ENCODE data around the gene HSPBP1.
"Not testable (repeated sequence)": the region's sequence is repeated elsewhere in the genome, so short reads cannot be mapped to it uniquely, and the experiment has no call there.

Gene HSPBP1

DNA sequence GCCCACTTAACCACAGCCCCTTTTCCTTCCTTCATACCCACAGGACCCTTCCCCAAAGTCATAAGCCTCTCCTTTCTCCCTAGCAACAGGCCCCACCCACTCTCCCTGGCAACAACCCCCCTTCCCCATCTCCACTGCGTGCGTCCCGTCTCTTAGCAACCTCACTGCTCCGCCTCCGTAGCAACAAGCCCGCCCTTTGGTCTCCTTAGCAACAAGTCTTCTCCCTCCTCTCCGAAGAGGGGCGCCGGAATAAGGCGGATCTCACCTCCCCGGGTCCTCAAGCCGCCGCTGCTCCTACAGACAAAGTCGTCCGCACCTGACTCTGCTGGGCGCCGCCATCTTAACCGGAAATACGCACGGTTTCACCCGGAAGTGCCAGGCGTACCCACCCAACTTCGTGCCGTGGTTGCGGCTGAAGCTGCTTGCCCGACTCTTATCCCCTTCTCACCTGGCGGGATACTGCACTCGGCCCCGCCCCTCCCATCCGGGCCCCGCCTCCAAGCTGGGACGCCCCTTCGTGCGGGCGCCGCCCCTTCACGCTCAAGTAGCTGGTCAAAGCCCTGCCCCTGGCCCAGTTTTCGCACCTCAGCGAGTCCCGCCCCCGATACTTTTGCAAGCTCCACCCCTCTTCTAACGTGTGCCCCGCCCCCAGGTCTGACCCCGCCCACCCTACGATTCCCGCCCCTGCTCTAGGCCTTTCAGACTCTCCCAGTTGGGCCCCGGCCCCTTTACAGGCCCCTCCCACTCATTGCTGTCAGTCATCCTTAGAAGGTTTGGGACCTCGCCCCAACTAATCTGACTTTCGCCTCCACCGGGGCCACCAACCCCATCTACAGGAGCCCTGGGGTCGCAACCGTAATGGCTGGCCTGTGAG, at the start of gene HSPBP1:
HSPBP1 (minus strand) TSS at position 341 of the 874 bp plus-strand sequence. CDS start 502 bp downstream, outside the sequence.
- DNase-seq (ENCODE audit: extremely low read depth in 1 of 2, low read depth in 1 of 2): peak; percentile 85 to 86

DNA sequence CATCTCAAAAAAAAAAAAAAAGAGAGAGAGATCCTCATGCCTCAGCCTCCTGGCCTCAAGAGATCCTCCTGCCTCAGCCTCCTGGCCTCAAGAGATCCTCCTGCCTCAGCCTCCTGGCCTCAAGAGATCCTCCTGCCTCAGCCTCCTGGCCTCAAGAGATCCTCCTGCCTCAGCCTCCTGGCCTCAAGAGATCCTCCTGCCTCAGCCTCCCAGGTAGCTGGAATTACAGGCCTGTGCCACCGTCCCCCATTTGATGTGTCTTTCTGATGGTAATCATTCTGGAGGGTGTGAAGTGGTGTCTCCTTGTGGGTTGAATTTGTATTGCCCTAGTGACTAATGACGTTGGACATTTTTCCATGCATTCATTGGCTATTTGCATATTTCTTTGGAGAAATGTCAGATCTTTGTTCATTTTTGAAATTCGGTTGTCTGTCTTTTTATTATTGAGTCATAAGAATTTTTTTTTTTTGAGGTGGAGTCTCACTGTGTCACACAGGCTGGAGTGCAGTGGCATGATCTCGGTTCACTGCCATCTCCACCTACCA, 48.9 kb upstream of the HSPBP1 start:
- DNase-seq (ENCODE audit: extremely low read depth in 1 of 2, low read depth in 1 of 2): not testable (repeated sequence)

- no peak for DNase-seq (ENCODE audit: extremely low read depth in 1 of 2, low read depth in 1 of 2)
These were observed 45.3 kb upstream of the HSPBP1 start, which contains the start of gene TMEM150B for GRCh38 chr19:55325172-55325571. TSS of gene TMEM150B (minus strand) at chr19:55325341. CDS start at chr19:55321036, 4,305 bp downstream.

- no peak for DNase-seq (ENCODE audit: extremely low read depth in 1 of 2, low read depth in 1 of 2)
These were observed 44.8 kb upstream of the HSPBP1 start for GRCh38 chr19:55324662-55325061.

DNA sequence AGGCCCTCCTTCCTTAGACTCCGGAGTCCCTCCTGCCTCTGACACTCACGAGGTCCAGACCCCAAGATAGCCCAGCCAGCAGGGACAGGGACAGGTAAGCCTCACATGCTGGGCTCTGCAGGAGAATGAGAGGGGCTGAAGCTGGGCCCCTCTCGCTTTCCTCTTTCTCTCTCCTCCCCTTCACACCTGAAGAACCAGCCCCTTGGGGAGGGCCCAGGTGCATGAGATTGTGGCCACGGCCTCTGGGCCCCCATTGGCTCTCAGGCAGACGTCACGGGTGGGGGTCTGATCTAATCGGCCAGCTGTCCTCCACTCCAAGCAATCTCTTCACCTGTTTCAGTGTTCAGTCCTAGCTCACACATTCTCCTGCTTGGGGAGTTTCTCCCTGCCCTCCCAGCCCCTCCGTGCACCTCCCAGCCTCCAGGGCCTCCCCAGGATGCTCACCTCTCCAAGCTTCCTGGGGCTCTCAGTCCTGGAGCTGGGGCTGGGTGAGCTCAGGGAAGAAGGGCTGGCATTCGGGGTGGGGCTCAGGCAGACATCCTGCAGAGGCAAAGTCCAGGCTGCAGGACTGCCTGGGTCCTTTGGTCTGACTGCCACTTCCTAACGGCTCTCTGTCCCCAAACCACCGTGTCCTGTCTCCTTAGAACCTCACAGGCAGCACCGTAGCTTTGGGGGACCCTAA, 42.4 kb upstream of the HSPBP1 start:
- no peak for DNase-seq (ENCODE audit: extremely low read depth in 1 of 2, low read depth in 1 of 2)

DNA sequence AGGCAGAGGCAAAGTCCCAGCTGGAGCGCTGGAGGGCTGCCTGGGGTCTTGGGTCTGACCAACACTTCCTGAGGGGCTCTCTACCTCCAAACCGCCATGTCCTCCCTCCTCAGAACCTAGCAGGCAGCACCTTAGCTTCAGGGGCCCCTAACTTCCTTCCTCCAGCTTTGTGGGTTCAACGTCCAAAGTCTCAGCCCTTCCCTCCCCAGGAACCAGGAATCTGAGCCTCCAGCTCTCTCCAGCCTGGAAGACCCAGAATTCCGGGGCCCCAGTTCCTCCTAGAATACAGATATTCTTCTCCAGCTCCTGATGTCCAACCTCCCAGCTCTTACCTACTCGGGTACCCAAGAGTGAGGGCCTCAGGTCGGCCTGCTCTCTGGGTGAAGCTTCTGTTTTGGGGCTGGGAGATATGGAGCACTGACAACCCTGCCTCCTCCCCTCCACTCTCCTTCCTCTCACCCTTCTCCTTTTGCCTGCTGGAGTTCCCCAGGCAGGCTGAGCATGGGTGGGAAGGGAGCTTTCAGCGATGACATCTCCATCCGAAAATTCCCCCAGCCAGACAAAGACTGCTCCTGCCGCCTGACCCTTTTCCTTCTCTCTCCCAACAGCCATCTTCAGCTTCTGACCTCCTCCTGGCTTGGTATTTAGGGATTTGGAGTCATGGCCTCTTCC, 41.7 kb upstream of the HSPBP1 start:
- DNase-seq (ENCODE audit: extremely low read depth in 1 of 2, low read depth in 1 of 2): no peak

DNA sequence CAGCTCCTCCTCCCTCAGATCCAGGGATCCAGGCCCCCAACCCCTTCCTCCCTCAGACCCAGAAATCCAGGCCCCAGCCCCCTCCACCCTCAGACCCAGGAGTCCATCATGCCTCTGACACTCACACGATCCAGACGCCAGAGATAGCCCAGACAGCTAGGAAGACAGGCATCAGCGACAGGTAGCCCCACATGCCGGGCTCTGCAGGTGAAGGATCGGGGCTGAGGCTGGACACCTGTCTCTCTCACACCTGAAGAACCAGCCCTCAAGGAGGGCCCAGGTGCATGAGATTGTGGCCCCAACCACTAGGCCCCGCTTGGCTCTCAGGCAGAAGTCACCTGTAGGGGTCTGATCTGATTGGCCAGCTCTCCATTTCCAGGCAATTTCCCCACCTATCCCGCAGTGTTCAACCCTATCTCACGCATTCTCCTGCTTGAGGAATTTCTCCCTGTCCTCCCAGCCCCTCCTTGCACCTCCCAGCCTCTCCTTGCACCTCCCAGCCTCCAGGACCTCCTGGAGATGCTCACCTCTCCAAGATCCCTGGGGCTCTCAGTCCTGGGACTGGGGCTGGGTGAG, 41.0 kb upstream of the HSPBP1 start:
- DNase-seq (ENCODE audit: extremely low read depth in 1 of 2, low read depth in 1 of 2): no peak

- no peak for DNase-seq (ENCODE audit: extremely low read depth in 1 of 2, low read depth in 1 of 2)
These were observed 39.9 kb upstream of the HSPBP1 start for GRCh38 chr19:55319785-55320184.

GRCh38 chr19:55316646-55317045, 36.7 kb upstream of the HSPBP1 start:
- DNase-seq (ENCODE audit: extremely low read depth in 1 of 2, low read depth in 1 of 2): no peak

- DNase-seq (ENCODE audit: extremely low read depth in 1 of 2, low read depth in 1 of 2): no peak
These were observed 36.1 kb upstream of the HSPBP1 start for GRCh38 chr19:55315956-55316525.

DNA sequence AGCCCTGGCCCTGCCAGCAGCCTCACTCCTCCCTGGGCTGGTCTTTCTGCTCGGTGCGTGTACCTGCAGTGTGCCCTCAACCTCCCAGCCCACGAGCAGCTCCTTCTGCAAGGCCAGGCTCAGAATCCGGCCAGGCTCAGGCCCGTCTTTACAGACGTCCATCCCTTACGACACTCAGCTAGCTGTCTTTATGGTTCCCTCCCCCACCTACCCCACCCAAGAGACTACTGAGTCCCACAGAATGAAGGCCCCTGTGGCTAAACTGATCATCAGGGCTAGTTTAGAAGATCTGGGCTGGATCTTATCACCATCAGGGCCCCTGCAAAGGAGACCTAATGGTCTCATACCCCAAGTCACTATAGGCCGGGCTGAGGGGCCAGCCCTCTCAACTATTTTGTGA, 34.5 kb upstream of the HSPBP1 start:
- no peak for DNase-seq (ENCODE audit: extremely low read depth in 1 of 2, low read depth in 1 of 2)

DNA sequence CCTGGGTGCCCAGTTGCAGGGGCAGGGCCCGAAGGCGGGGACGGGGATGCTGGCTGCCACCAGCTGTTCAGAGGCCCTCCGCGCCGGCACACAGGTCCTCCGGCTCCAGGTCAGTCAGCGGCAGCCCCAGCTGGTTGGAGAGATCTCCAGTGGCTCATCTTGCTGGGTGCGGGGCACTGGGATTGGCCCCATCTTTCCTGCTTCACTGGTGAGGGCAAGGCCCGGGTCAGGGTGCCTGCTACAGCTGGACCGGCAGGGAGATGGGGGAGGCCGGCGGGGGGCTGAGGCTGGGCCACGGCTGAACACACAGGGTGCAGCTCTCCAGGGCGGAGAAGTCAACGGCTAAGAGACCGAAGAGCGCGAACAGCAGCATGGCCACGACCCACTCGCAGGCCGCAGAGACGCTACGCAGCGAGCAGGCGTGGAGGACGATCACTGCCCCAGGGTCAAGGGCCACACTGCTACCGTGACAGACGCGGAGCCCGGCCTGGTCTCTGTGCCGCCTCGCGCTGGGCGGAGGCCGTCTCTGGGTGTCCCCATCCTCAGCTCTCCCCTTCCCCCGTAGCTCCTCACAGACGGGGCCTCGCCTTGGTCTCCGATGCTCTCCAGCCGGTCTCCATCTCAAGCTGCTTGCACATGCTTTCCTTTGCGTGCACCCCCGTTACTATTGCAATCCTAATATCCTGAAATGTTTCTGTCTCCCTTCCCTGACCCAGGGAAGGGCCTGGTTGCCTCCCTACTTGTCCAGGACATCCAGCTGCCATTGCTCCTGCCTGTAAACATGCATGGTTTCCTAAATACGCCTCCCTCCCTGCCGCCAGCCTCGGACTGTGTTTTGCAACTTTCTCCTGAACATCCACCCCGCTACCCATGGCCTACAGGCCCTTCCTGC, 33.0 kb upstream of the HSPBP1 start:
- no peak for DNase-seq (ENCODE audit: extremely low read depth in 1 of 2, low read depth in 1 of 2)

- DNase-seq (ENCODE audit: extremely low read depth in 1 of 2, low read depth in 1 of 2): no peak
These were observed 31.9 kb upstream of the HSPBP1 start for GRCh38 chr19:55311797-55312196.

DNA sequence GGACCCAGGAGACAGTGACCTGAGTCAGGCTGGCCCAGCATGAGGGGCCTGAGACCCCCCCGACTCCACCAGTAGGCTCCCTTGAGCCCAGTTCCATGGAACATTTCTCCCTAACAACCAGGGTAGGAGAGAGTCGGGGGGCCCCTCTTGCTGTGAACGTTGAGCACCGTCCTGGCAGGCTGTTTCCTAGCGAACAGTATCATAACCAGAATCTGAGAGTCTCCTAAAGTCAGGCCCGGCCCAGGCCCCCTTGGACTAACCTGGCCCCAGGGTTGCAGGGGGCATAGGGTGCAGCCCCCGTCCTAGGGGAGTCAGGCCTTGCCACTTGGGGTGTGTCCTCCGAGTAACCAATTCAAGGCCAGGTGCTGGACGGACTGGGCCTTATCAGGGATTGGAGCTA, 31.5 kb upstream of the HSPBP1 start:
- no peak for DNase-seq (ENCODE audit: extremely low read depth in 1 of 2, low read depth in 1 of 2)

- no peak for DNase-seq (ENCODE audit: extremely low read depth in 1 of 2, low read depth in 1 of 2)
These were observed 30.6 kb upstream of the HSPBP1 start for GRCh38 chr19:55310498-55310897.

GRCh38 chr19:55309448-55309847, 29.5 kb upstream of the HSPBP1 start:
- DNase-seq (ENCODE audit: extremely low read depth in 1 of 2, low read depth in 1 of 2): no peak

- no peak for DNase-seq (ENCODE audit: extremely low read depth in 1 of 2, low read depth in 1 of 2)
These were observed 28.4 kb upstream of the HSPBP1 start for GRCh38 chr19:55308281-55308680.

DNA sequence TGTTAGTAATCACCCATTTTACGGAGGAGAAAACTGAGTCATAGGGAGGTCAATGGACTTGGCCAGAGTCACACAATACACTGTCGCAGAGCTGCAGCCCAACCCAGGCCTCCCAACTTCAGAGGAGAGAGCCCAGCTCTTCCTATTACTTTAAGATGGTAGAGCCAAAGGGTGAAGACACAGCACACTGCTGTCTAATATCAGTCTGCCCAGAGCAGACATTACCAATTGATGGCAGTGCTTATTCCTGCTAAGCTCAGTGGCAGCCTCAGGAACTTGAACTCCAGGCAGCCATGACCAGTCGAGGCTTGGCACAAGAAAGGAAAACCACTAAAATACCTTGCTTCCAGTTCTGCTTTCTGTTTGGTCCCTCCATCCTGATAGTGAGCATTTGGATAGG, 26.8 kb upstream of the HSPBP1 start:
- no peak for DNase-seq (ENCODE audit: extremely low read depth in 1 of 2, low read depth in 1 of 2)

GRCh38 chr19:55305983-55306562, 26.2 kb upstream of the HSPBP1 start:
- DNase-seq (ENCODE audit: extremely low read depth in 1 of 2, low read depth in 1 of 2): no peak
